DMS53 treated with DMSO at 0.1 percent for 48 hours (cell line): Measurements from ENCODE around the gene MECP2.

ENCODE experiments used
- DNase-seq: peaks from one replicate; lab custom pipeline; 2025; ENCODE audit not compliant: unreplicated experiment; lab: John Stamatoyannopoulos, UW

The MECP2 gene

DNA sequence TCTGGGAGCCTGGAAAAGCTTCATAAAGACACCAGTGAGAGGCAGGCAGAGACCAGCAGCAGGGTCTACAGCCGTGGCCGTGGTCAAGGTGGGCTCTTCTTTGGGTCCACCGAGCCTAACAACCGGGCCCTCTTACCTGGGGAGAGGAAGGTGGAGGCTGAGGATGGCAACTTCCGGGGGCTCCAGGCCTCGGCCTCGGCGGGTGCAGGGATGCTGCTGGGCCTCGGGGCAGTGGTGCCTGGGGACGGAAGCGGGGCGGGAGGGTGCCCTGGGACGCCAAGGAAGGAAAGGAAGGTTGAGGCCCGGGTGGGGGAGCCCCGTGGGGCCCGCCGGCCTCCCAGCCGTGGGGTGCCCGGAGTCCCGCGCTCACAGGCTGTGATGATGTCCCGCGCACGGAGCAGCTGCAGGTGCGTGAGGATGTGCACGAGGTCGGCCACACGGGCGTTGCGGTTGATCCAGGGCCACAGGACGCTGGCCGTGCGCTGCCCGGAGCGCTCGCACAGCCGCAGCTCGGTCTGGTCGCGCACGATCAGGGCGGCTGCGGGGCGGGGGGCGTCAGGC lies 78.4 kb downstream of the MECP2 start:
- no peak for DNase-seq

DNA sequence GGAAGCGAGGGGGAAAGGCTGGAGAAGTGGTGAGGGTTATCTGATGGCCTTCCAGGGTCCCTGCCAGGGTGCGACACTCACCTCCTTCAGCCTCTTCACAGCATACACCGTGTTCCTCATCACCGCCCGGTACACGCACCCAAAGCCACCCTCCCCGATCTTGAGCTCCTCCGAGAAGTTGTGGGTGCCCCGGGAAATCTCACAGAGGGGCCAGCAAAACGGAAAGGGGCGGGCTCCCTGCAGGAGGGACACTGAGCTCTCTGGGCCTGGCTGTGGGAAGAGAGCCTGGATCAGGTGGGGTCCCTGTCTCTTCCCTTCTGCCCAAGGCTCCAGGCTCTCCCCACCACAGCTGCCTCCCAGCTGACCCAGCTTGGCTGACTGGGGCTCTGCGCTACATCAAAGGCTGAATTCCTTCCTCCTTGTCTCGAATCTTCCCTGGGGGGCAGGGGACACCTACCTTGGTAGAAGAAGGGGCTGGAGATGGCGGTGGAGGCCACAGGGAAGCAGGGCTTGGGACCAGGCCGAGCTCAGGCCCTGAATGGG lies 78.9 kb downstream of the MECP2 start:
- DNase-seq = no peak

DNA sequence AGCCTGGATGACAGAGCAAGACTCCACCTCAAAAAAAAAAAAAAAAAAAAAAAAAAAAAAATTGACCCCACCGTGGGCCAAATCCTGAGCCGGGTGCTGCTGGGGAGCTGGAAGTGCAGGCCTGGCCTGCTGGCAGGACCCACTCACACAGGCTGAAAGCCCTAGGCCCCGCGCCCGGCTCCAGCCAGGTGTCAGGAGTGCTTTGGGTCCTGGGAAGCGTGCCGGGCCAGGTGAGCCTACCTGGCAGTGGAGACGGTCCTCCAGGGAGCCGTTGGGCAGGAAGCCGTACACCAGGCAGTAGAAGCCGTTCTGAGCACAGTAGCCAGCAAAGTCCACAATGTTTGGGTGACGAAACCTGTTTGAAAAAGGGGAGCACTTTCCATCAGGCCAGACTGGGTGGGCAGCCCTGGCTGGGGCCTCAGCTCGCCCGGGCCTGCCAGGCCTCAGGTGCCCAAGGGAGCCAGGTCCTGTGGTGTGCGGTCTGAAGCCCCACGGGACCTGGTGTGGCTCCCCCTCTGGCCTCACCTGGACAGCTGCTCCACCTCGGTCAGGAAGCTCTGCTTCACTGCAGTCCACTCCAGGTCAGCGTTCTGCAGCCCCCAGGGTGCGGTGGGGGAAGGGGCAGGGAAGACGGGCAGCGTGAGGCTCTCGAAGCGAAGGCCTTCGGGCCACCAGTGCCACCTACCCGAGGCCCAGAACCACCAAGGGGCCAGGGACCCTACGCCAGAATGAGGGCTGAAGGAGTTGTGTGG lies 79.6 kb downstream of the MECP2 start:
- no peak for DNase-seq

DNA sequence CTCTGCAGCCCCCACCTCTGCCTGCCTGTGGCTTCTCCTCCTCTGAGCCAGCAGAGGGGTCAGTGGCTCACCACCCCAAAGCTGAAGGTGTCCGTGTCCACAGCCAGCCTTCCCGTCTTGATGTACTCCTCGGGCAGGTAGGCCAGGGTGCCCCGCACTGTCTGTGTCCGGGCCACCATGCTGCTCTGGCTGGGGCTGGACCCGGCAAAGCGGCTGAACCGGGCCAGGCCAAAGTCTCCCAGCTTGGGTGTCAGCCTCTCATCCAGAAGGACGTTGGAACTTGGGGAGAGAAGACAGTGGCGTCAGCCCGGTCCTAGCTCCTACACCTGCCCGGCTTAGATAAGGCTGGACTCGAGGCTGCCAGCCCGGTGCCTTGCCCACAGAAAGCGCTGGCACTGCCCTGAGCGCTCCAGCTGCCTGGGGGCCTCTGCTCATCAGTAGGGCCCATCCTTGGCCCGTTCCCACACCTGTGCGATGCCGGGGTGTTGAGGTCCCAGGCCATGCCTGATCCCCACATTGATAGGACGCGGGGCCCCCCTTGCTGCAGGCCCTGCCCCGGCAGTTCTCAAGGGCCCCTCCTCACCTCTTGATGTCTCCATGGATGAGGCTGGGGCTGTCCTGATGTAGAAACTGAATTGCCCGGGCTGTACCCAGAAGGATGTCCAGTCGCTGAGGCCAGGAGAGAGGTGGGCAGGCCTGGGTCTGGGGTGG lies 81.0 kb downstream of the MECP2 start:
- DNase-seq = no peak

DNA sequence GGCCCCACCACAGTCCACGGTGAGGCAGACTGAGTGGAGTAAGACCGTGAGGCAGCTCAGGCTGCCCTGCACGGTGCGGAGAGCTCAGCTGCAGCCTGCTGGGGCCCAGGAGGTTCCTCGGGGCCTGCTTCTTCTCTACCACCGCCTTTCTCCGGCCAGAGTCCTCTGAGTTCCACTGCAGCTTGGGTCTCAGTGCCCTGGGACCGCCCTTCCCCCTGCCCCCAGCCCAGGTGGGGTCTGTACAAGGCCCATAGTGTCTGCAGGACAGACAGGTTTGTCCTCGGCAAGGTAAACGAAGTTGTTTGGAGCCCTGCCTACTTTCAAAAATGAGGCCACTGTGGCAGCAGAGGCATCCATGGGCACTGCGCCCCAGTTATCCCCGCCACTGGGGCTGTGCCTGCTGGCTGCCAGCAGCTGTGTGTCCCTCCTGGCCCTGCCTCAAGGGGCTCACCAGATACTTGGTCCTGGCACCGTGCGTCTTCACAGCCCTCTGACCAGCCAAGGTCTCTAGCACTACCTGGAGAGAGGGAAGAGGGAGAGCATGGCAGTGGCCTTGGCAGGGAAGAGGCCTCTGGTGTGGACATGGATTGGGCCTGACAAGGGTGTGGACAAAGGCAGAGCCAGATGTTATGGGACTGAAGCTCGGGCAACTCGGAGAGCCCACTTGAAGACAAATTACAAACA lies 81.8 kb downstream of the MECP2 start:
- no peak for DNase-seq

DNA sequence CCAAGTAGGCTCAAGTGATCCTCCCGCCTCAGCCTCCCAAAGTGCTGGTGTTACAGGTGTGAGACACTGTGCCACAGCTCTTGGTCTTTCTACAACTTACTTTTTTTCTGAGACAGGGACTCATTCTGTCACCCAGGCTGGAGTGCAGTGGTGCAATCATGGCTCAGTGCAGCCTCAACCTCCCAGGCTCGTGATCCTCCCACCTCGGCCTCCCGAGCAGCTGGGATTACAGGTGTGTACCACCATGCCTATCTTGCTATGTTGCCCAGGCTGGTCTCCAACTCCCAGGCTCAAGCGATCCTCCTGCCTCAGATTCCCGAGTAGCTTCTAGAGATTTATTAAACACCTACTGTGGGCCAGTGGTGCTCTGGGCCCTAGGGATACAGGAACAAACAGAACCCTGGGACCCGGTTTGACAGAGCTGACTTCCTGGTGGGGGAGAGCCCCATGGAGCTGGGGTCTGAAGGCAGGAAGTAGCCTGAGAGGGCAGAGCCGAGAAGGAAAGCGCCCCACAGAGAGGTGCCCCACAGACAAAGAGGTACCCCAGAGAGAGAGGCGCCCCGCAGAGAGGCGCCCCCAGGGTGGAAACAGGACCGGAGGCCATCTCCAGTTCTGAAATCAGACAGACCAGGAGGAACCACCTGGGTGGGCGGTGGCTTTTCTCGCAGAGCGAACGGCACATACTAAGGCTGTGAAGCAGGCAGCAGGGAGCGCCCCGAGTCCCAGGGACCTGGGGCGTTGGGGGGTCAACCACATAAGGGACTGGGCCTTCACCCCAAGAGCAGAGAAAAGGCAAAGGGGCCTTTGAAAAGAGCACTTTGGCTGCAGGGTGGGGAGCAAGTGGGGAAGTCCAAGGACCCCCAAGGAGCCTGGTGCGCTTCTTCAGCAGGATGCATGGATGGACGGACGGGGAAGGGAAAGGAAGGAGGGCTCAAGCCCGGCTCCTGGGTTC lies 82.8 kb downstream of the MECP2 start:
- DNase-seq = no peak

DNA sequence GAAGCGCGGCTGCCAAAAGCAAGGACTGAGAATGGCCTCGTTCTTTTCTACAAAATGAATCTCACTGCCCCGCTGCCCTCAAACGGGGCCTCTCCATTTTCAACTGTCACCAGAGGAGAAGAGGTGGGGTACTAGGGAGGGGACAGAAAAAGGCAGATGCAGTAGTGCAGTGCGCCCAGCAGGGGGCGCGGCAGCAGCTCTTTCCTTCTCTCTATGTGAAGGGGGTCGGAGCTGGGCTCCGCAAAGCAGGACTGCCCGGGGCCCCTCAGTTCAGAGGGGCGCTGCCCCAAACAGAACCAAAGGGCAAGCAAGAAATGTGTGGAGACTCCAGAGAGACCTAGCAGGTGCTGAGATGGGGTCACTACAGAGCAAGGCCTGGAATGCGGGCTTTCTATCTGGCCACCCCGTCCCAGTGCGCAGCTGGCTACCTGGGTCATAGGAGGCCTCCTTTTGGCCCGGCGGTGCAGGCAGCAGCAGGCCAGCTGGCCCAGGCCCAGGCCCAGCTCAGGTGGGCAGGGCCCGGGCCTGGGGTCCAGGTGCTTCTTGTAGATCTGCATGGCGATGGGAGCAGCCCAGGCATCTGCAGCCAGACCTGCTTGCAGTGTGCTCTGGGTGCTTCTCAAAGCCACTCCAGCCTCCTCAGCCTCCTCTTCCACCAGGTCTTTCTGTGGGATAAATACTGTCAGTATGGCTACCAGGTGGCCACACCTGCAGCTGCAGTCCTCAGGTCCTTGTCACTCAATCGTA lies 83.7 kb downstream of the MECP2 start:
- no peak for DNase-seq

DNA sequence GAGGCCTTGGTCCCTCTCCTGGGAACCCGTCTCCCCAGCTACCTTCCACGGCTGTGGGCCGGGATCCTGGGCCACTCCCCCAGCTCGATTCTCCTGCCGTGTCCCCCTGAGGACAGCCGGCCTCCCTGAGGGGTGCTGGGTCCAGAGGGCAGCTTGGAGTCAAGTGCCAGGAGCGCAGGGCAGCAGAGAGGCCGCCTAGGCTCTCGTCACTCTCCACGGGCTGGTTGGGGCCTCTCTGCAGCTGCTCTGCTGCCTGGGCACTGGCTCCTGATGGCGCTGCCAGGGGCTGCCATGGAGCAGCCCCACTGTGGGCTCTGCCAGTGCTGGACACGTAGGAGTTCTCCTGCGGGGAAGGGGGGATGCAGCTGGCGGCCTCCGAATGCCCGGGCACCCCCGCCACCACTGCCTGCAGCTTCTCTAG lies 84.5 kb downstream of the MECP2 start:
- no peak for DNase-seq

DNA sequence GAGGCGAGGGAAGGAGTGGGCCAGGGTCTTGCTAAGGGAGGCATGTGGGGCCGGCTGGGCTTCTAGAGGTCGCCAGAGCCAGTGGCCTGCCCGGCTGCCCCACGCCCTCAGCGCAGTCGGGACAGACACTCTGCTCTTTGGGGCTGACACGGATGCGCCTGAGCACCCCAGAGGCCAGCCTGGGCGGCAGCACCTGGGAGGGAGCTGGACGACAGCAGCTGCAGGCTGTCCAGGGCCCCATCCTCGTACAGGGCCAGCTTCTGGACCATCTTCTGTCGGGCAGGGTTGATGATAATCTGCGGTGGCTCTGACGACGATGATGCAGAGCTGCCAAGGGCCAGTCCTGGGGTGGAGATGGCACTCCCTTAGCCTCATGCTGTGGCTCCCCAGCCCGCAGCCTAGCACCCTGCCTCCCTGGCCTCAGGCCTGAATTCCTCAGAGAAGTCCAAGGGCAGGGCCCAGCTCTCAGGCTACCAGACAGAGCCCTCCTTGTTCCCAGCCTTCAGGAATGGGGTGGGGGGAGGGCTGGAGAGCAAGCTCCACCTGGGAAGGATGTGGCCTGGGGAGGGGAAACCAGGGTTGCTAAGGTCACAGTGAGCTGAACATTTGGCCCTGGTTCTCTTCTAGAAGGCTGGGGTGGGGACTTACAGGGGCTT lies 85.1 kb downstream of the MECP2 start:
- no peak for DNase-seq

DNA sequence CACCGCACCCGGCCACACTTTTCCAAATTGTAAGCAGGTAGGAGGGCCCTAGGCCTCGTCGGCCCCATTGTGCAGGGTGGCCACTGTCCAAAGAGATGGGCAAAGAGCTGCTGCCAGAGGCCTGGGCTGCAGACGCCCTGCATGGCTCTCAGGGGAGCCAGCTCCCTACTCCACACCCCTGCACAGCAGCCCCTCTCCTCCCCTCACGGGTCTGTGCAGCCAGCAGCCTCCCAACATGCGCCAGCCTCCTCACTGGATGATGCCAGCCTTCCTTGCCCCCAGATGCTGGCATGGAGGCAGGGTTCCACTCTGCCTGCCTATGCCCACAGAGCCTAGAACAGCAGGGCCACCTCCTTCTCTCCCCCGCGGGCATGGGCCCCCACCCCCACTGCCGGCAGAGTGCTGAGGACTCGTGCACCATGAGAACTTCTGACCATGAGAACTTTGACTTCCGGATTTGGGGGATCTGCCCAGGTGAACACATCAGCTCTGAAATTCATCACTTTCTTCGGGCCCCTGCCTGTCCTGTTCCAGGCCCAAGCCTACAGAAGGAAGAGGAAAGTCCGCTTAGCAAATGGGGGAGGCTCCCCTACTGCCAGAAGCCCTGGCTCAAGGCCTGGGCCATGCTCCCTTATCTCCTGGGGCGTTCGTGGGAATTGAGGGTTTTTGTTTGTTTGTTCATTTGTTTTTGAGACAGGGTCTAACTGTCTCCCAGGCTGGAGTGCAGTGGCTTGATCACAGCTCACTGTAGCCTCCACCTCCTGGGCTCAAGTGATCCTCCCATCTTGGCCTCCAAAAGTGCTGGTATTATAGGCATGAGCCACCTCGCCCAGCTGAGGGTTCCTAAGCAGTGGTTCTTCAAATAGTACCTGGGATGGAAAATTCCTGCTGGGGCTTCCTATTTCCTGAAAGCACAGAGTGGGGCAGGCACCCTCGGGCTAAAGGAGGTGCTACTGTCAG lies 85.9 kb downstream of the MECP2 start:
- DNase-seq = no peak

DNA sequence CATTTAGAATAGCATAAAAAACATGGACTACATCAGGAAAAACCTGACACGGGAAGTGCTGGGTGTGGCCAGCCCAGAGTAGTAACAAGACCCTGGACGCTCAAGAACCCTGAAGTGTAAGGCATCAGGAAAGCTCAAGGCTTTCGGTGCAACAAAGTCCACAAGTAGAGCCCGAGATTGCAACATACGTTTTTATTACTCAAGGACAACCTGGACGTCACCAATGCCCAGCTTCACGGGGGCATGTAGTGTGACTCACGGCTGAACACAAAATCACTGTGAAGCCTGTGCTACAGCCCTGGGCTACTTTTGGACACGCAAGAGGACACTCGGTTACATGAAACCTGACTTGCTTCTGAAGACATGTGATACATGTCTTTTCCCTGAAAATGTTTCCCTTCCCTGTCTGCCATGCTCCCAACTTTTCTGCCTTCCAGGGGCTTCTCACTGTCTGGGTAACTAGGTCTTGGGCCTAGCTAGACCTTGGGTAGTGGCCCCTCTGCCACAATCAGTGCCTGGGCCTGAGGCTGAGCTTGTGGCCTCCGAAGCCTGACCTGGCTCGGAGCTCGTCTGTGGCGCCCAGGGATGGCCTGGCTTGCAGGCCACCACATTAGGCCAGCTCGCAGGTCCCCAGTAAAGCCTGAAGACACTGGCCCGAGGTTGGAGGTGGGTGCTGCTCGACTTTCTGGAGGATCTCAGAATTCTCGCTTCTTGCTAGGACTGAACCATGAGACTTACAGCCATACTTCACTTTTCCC lies 87.0 kb downstream of the MECP2 start:
- no peak for DNase-seq

DNA sequence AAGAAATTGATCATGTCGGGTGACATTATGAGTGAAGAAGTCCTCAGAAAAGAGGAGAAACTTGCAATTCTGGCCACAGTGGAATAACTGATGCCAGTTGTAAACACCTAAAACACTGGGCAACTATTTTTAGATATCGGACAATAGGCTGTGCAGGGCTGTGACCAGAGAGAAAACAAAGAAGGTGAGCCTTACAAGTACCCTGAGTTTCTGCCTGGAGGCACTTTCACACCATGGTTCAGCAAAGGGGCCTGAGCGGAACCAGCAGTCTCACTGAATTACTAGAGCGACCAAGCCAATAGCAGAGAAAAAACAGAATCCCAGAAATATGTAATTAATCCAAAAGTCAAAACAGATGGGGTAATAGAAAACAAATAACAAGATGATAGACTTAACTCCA lies 89.0 kb downstream of the MECP2 start:
- DNase-seq = no peak

DNA sequence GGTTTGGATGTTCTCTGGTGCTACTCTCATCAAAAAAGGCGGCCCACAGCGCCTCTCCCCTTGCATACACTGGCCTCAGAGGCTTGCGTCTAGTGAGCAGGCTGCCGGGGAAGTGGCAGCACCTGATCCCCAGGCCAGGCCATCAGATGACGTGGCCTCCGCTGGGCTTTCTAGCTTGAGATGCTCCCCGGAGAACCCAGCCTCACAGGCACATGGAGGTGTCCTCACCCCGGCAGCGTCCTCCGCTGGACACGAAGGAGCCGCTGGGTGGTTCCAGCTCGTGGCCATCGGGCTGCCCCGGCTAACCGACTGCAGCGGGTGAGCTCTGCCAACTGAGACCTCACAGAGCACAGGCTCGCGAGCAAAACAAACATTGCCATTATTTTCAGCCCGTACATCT lies 90.6 kb downstream of the MECP2 start:
- DNase-seq = no peak

DNA sequence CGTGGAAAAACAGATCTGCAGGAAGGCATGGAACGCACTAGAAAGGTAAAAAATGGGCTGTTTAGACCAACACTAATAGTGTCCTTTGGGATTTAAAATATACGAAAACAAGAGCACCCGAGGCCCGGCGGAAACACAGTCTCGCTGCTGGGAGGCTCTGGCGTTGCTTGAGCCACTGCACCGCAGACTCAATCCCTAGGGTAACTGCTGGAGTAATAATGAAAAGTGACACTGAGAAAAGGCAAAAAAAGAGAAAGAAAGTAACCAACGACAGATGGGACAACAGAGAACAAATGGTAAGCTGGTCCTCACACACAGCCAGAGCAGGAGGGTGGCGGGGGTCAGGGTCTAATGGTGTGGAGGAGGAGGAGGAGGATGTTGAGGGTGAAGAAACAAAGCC lies 93.2 kb downstream of the MECP2 start:
- DNase-seq = no peak

DNA sequence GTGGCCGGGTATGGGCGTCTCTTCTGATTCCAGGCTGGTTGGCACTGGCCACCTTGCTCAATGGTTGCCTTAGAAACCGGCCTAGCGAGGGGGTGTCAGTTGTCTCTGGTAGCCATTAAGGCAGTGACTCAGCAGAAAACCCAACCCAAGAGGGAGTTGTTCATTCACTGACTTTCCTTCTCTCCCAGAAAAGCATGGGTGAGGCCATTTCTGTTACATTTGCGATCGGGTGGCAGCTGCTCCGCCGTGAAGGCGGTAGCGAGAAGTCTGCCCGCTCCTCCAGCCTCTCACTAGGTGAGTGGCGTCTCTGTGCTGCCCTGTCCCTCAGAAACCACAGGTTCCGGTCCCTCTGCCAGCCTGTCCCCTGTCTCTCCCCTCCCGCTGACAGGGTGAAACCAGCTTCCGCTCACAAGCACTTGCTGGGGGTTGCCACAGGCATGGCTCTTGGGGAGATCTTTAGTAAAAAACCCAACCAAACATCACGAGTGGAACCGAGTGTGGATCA lies 95.2 kb downstream of the MECP2 start:
- no peak for DNase-seq

DNA sequence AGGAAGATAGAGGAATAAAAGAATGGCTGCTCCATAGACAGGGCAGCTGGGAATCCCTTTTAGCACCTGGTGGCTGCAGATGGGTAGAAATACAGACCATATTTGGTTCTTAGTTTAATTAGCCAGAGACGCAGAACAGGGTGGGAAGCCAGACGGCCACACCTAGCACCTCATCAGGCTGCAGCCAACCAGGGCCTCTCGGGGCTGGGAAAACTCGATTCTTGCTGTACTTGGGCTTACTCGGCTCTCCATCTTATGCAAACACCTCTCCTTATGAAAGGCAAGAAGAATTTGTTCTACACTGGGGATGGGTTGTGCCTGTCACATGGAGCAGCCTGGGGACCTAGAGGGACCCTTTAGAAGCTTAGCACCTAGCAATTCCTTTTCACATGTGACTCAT lies 97.5 kb downstream of the MECP2 start:
- no peak for DNase-seq

DNA sequence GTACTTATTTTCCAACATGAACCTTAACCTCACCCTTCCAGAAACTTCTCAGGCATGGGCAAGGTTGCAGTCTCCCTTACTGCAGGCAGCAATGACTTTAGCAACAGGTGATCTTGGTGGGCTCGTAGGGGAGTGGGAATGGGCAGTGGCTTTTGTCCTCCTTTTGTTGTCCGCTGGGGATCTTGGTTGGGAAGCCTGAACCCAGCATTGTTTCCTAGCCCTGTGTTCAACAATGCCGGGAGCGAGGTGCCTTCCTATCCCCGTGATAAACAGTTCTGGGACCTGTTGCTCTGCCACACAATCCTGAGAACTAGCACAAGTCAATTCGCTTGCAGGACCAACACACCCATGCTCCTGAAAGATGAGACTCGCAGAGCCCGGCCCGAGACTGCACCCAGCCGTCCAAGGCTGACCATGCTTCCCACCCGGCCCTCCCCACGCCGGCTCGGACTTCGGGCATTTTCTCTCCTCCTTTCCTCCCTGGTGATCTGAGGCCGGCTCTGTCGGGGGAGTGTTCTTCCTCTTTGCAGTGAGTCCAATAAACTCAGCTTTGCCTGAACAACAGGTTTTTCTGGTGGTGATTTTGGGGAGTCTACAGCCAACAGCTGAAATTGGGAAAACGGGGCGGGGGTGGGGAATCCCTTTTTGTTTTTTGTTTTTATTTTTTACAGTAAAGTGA lies 98.0 kb downstream of the MECP2 start:
- no peak for DNase-seq
